GM12891 (cell line): ENCODE measurements around the gene ADCY5.

Experiments used
- PAX5 ChIP-seq: IDR thresholded peaks from 2 replicates; pipeline ENCODE4 v1.6.1; 2011; ENCODE audit warnings: low read length, moderate library complexity, mild to moderate bottlenecking; ENCODE audit not compliant: insufficient read depth, severe bottlenecking
- POLR2A ChIP-seq: IDR thresholded peaks from 2 replicates; pipeline ENCODE4 v1.6.1; 2011; ENCODE audit warnings: low read depth, low read length, control low read depth
- POLR2AphosphoS5 ChIP-seq: IDR thresholded peaks from 2 replicates; pipeline ENCODE4 v1.6.1; 2011; ENCODE audit warnings: low read depth, low read length, control low read depth
- POU2F2 ChIP-seq: IDR thresholded peaks from 2 replicates; pipeline ENCODE4 v1.6.1; 2011; ENCODE audit warnings: low read depth, mild to moderate bottlenecking, control low read depth, low read length, moderate library complexity
- SPI1 ChIP-seq: IDR thresholded peaks from 2 replicates; pipeline ENCODE4 v1.6.1; 2011; ENCODE audit warnings: low read depth, low read length, control low read depth
- TAF1 ChIP-seq: IDR thresholded peaks from 2 replicates; pipeline ENCODE4 v1.6.1; 2011; ENCODE audit warnings: low read depth, low read length, control low read depth

DNA sequence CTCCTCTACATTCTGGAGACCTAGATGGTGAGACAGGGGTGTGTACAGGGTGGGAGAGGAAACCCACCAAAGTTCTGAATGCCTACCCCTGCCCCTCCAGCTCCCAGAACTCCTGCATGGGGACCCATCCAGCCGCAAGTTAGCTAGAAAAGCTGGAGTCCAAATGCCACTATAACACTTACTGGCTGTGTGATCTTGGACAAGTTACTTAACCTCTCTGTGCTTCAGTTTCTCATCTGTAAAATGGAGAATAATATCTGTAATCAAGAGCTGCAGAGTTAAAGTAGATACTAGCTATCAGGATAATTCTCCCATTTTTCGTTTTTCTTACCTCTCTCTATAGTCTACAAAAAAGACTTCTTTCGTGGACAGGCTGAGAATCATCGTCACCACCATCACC, 63.4 kb downstream of the ADCY5 start:
- TF ChIP-seq POLR2AphosphoS5 (no peak), PAX5 (no peak), POLR2A (no peak), SPI1 (no peak), TAF1 (no peak), POU2F2 (no peak)
